ENCODE results near the gene PROX2.
A peak's percentile ranks its signal among the peaks of the same experiment; 100 is the strongest.

- TF ChIP-seq POLR2A (IDR thresholded peaks at IDR 0.05) (no peak), CTCF (IDR thresholded peaks at IDR 0.05) (no peak), EP300 (IDR thresholded peaks at IDR 0.05) (no peak), POLR2AphosphoS5 (IDR thresholded peaks at IDR 0.05) (peak; percentile 19)
Observed at GRCh38 chr14:74922752-74923401, 46.9 kb upstream of the PROX2 start, which contains the start of gene RPS6KL1.
